Caco-2 (cell line): ENCODE measurements around the gene STAG1. TPM values are rescaled to one million over a fixed set of nuclear protein-coding genes. Genes with fewer than 3 reads are reported as not detected.
"Not testable (repeated sequence)": the region's sequence is repeated elsewhere in the genome, so short reads cannot be mapped to it uniquely, and the experiment has no call there.

Experiments used
- BruUV-seq: library from RNA; stranded (reverse); fragments of 400-500 nt; replicated peaks from 2 replicates; lab custom pipeline; 2021; lab: Mats Ljungman, UMichigan
- CTCF ChIA-PET: fragments of 300-600 bp; sonication (Branson Sonifier 250); formaldehyde crosslinking; loops from one replicate; lab custom pipeline; 2022; ENCODE audit warnings: antibody characterized with exemption; lab: Charles Lee
- POLR2A ChIA-PET: fragments of 300-600 bp; sonication (Branson Sonifier 250); formaldehyde crosslinking; loops from one replicate; lab custom pipeline; 2022; ENCODE audit warnings: antibody characterized with exemption; lab: Charles Lee
- DNase-seq, 2 experiments: peaks; one replicate each; pipeline versions ENCODE4 v3.0.0 to v3.0.0-alpha.2; 2020 to 2022
- H3K27me3 ChIP-seq: replicated peaks from 2 replicates; pipeline ENCODE4 v1.6.0; 2011; ENCODE audit warnings: low read length; ENCODE audit not compliant: control insufficient read depth, insufficient read depth
- H3K36me3 ChIP-seq: 2 replicates; pipeline ENCODE4 v1.5.1; 2011; ENCODE audit warnings: low read length; ENCODE audit not compliant: control insufficient read depth, insufficient read depth
- H3K4me1 ChIP-seq: fragments of 250-450 bp; sonication (Bioruptor Pico); 2 replicates; pipeline ENCODE4 v1.5.1; 2020; ENCODE audit warnings: mild to moderate bottlenecking
- H3K4me3 ChIP-seq: 2 replicates; pipeline ENCODE4 v1.5.1; 2011; ENCODE audit warnings: low read depth, mild to moderate bottlenecking, control low read depth, low read length
- H3K9me3 ChIP-seq: fragments of 250-450 bp; sonication (Bioruptor Pico); 2 replicates; pipeline ENCODE4 v1.5.1; 2020; ENCODE audit warnings: mild to moderate bottlenecking, moderate library complexity
- H3K27ac Mint-ChIP-seq: one replicate; pipeline ENCODE4 v1.8.0; 2022; ENCODE audit warnings: mixed read lengths; ENCODE audit not compliant: unreplicated experiment
- H3K27me3 Mint-ChIP-seq: one replicate; pipeline ENCODE4 v1.8.0; 2022; ENCODE audit warnings: mixed read lengths; ENCODE audit not compliant: insufficient read depth, unreplicated experiment
- H3K36me3 Mint-ChIP-seq: one replicate; pipeline ENCODE4 v1.8.0; 2022; ENCODE audit warnings: mild to moderate bottlenecking, mixed read lengths; ENCODE audit not compliant: insufficient read depth, unreplicated experiment
- H3K4me1 Mint-ChIP-seq: one replicate; pipeline ENCODE4 v1.8.0; 2022; ENCODE audit warnings: low read depth, mixed read lengths; ENCODE audit not compliant: unreplicated experiment
- H3K4me3 Mint-ChIP-seq: one replicate; pipeline ENCODE4 v1.8.0; 2022; ENCODE audit warnings: mild to moderate bottlenecking, moderate library complexity, mixed read lengths; ENCODE audit not compliant: unreplicated experiment
- H3K9me3 Mint-ChIP-seq: one replicate; pipeline ENCODE4 v1.8.0; 2022; ENCODE audit warnings: mixed read lengths; ENCODE audit not compliant: unreplicated experiment
- CTCF ChIP-seq, 2 experiments: fragments of 200-600 bp in 1 of 2; IDR thresholded peaks; 1 replicate in 1 of 2; 2 replicates in 1 of 2; pipeline versions ENCODE4 v1.5.1 to v1.8.0; 2011 to 2022; ENCODE audit warnings: antibody characterized with exemption in 1 of 2, control low read depth in 1 of 2, inconsistent platforms in 1 of 2, low read depth in 1 of 2, low read length in 1 of 2, mild to moderate bottlenecking in 1 of 2, moderate library complexity in 1 of 2; ENCODE audit not compliant: insufficient read depth in 1 of 2, severe bottlenecking in 1 of 2, unreplicated experiment in 1 of 2
- intact Hi-C: fragments of 100-400 bp; cut with micrococcal nuclease; formaldehyde crosslinking; loops from one replicate; pipeline ENCODE4 v1.10.0; 2022; ENCODE audit not compliant: unreplicated experiment
- total RNA-seq: library from RNA; stranded (reverse); gene quantifications from 2 replicates; pipeline ENCODE4 v1.2.3, GENCODE V29; 2022

Gene STAG1
- total RNA-seq, 1 experiment from 2014 or later: 37.5 TPM

- no peak overlapping the region for H3K4me3 Mint-ChIP-seq
- TF ChIP-seq CTCF (IDR thresholded peaks at IDR 0.05; ENCODE audit: insufficient read depth in 1 of 2, low read depth in 1 of 2, low read length in 1 of 2, severe bottlenecking in 1 of 2, unreplicated experiment in 1 of 2): no peak
- intact Hi-C loops: no loop called here
Observed at GRCh38 chr3:136476280-136476679, 275.9 kb downstream of the STAG1 start.

GRCh38 chr3:136474876-136475275, 277.3 kb downstream of the STAG1 start:
- H3K27me3 Mint-ChIP-seq, DNase-seq, H3K4me1 ChIP-seq, intact Hi-C loops, POLR2A ChIA-PET, H3K4me3 ChIP-seq, H3K27ac Mint-ChIP-seq, H3K4me3 Mint-ChIP-seq, H3K36me3 ChIP-seq, CTCF ChIA-PET, H3K9me3 ChIP-seq, BruUV-seq, H3K9me3 Mint-ChIP-seq, H3K4me1 Mint-ChIP-seq, H3K27me3 ChIP-seq: not testable (repeated sequence)
- H3K36me3 Mint-ChIP-seq: peaks cover 20% of the 10 kb centered on the region

More at GRCh38 chr3:136476280-136476679, 275.9 kb downstream of the STAG1 start:
- H3K27ac Mint-ChIP-seq: no peak overlapping the region
- Histone ChIP-seq H3K4me3 (no peak overlapping the region), H3K27me3 (no peaks in the 10 kb centered on the region), H3K9me3 (no peaks in the 10 kb centered on the region), H3K36me3 (peaks cover 4% of the 10 kb centered on the region), H3K4me1 (no peaks in the 10 kb centered on the region)
- ChIA-PET POLR2A (no interaction called here), CTCF (no interaction called here)
- BruUV-seq: no TSS peak
- peaks cover 5% of the 10 kb centered on the region for H3K4me1 Mint-ChIP-seq
- H3K36me3 Mint-ChIP-seq: peaks cover 20% of the 10 kb centered on the region
- peaks cover 9% of the 10 kb centered on the region for H3K9me3 Mint-ChIP-seq
- no peaks in the 10 kb centered on the region for H3K27me3 Mint-ChIP-seq
- no peak for DNase-seq

GRCh38 chr3:136473716-136474326, 278.4 kb downstream of the STAG1 start:
- H3K27me3 ChIP-seq: no peaks in the 10 kb centered on the region
- H3K27ac Mint-ChIP-seq: no peak overlapping the region
- H3K27me3 Mint-ChIP-seq: no peaks in the 10 kb centered on the region
- H3K9me3 Mint-ChIP-seq: peaks cover 9% of the 10 kb centered on the region
- no peak for DNase-seq
- H3K4me1 Mint-ChIP-seq: peaks cover 5% of the 10 kb centered on the region
- ChIA-PET POLR2A (no interaction called here), CTCF (no interaction called here)
- intact Hi-C loops: no loop called here
- TF ChIP-seq CTCF (IDR thresholded peaks at IDR 0.05; ENCODE audit: insufficient read depth in 1 of 2, low read depth in 1 of 2, low read length in 1 of 2, severe bottlenecking in 1 of 2, unreplicated experiment in 1 of 2): no peak
- peaks cover 4% of the 10 kb centered on the region for H3K36me3 ChIP-seq
- peaks cover 20% of the 10 kb centered on the region for H3K36me3 Mint-ChIP-seq
- H3K9me3 ChIP-seq: no peaks in the 10 kb centered on the region
- no peak overlapping the region for H3K4me3 ChIP-seq
- H3K4me3 Mint-ChIP-seq: no peak overlapping the region
- no peaks in the 10 kb centered on the region for H3K4me1 ChIP-seq
- no TSS peak for BruUV-seq
